ENCODE results near the gene CFAP57. TPM values are rescaled to one million over a fixed set of nuclear protein-coding genes. Genes with fewer than 3 reads are reported as not detected.

CFAP57 gene
- total and polyA plus RNA-seq, 9 donors, result 0.13 to 13.2 (median 0.71) TPM

- H3K4me1 ChIP-seq (ENCODE audit: insufficient read depth), result no peaks in the 10 kb centered on the region
- no peaks in the 10 kb centered on the region for H3K9me3 ChIP-seq
- H3K4me3 ChIP-seq, result no peak overlapping the region
- H3K27me3 ChIP-seq, result no peaks in the 10 kb centered on the region
- no peaks in the 10 kb centered on the region for H3K36me3 ChIP-seq
- no peak overlapping the region for H3K27ac ChIP-seq
- 46 to 58% (median 57%) methylated on average over 4 of the region's 4 CpGs for WGBS, 3 donors
- no peak for DNase-seq
- intact Hi-C loops (cut with DNase I), result no loop called here
- no peak for TF ChIP-seq POLR2A (IDR thresholded peaks at IDR 0.05)
Measured at GRCh38 chr1:43177691-43178090, 5.6 kb downstream of the CFAP57 start.

GRCh38 chr1:43184388-43184787, 12.3 kb downstream of the CFAP57 start:
- Histone ChIP-seq H3K36me3 (no peaks in the 10 kb centered on the region), H3K9me3 (no peaks in the 10 kb centered on the region), H3K4me3 (no peak overlapping the region), H3K4me1 (ENCODE audit: insufficient read depth) (no peaks in the 10 kb centered on the region), H3K27ac (no peak overlapping the region), H3K27me3 (no peaks in the 10 kb centered on the region)
- intact Hi-C loops (cut with DNase I), result no loop called here
- 93 to 97% (median 94%) methylated on average over 3 of the region's 3 CpGs for WGBS, 3 donors
- TF ChIP-seq EP300 (IDR thresholded peaks at IDR 0.05) (no peak), POLR2A (IDR thresholded peaks at IDR 0.05) (no peak), CTCF (IDR thresholded peaks at IDR 0.05) (no peak)
- DNase-seq, result no peak

GRCh38 chr1:43184995-43185394, 12.9 kb downstream of the CFAP57 start:
- no peak for DNase-seq
- no peaks in the 10 kb centered on the region for H3K36me3 ChIP-seq
- no peak for TF ChIP-seq CTCF (IDR thresholded peaks at IDR 0.05)
- TF ChIP-seq EP300 (IDR thresholded peaks at IDR 0.05), result no peak
- no peak for TF ChIP-seq POLR2A (IDR thresholded peaks at IDR 0.05)
- H3K27ac ChIP-seq, result no peak overlapping the region
- H3K27me3 ChIP-seq, result no peaks in the 10 kb centered on the region
- H3K9me3 ChIP-seq, result no peaks in the 10 kb centered on the region
- intact Hi-C loops (cut with DNase I), result no loop called here
- no peak overlapping the region for H3K4me3 ChIP-seq
- 88 to 91% (median 89%) methylated on average over 3 of the region's 3 CpGs for WGBS, 3 donors
- no peaks in the 10 kb centered on the region for H3K4me1 ChIP-seq (ENCODE audit: insufficient read depth)

GRCh38 chr1:43188106-43188505, 16.0 kb downstream of the CFAP57 start:
- 63 to 89% (median 75%) methylated on average over 1 of the region's 1 CpG for WGBS, 3 donors
- Histone ChIP-seq H3K27me3 (no peaks in the 10 kb centered on the region), H3K9me3 (no peaks in the 10 kb centered on the region), H3K4me3 (no peak overlapping the region), H3K36me3 (no peaks in the 10 kb centered on the region), H3K4me1 (ENCODE audit: insufficient read depth) (no peaks in the 10 kb centered on the region), H3K27ac (no peak overlapping the region)
- TF ChIP-seq CTCF (IDR thresholded peaks at IDR 0.05), result no peak
- TF ChIP-seq POLR2A (IDR thresholded peaks at IDR 0.05), result no peak
- intact Hi-C loops (cut with DNase I), result no loop called here
- no peak for DNase-seq

GRCh38 chr1:43194509-43194908, 22.4 kb downstream of the CFAP57 start:
- no peaks in the 10 kb centered on the region for H3K36me3 ChIP-seq
- intact Hi-C loops (cut with DNase I), result no loop called here
- H3K27ac ChIP-seq, result no peak overlapping the region
- no peaks in the 10 kb centered on the region for H3K9me3 ChIP-seq
- TF ChIP-seq CTCF (IDR thresholded peaks at IDR 0.05), result no peak
- no peak for TF ChIP-seq POLR2A (IDR thresholded peaks at IDR 0.05)
- TF ChIP-seq EP300 (IDR thresholded peaks at IDR 0.05), result no peak
- no peaks in the 10 kb centered on the region for H3K4me1 ChIP-seq (ENCODE audit: insufficient read depth)
- no peak overlapping the region for H3K4me3 ChIP-seq
- no peaks in the 10 kb centered on the region for H3K27me3 ChIP-seq
- DNase-seq, result no peak

Data from ovary (tissue), 9 donors.